ENCODE data around the gene OR7G3. TPM values are rescaled to one million over a fixed set of nuclear protein-coding genes. Genes with fewer than 3 reads are reported as not detected.

Gene OR7G3
- total RNA-seq, 1 experiment from 2014 or later, result not detected

- ChIA-PET CTCF (interaction anchor here (0.7 kb wide), 1 partner anchor 132 kb away, joined by 3 read pairs; no protein-coding TSS in a partner anchor), POLR2A (no interaction called here)
- Histone ChIP-seq H3K27ac (ENCODE audit: low read length) (no peak overlapping the region), H3K4me3 (ENCODE audit: low read depth in 2 of 2, low read length in 2 of 2) (no peak overlapping the region), H3K36me3 (ENCODE audit: control insufficient read depth, insufficient read depth, low read length) (no peaks in the 10 kb centered on the region), H3K9me3 (ENCODE audit: control insufficient read depth, insufficient read depth, low read depth, low read length) (no peaks in the 10 kb centered on the region), H3K4me1 (ENCODE audit: control insufficient read depth, insufficient read depth, low read length) (no peaks in the 10 kb centered on the region), H3K27me3 (ENCODE audit: control insufficient read depth, insufficient read depth, low read length) (no peaks in the 10 kb centered on the region)
- in situ Hi-C loops (cut with HindIII; ENCODE audit: low pct_unique_long_range_greater_than_20kb, low sequenced_read_pairs) (no loop called here), intact Hi-C loops (cut with micrococcal nuclease; ENCODE audit: unreplicated experiment) (no loop called here)
- no TSS peak for BruUV-seq (replicated peaks)
- no peak for ATAC-seq
- TF ChIP-seq, protein P1, sequence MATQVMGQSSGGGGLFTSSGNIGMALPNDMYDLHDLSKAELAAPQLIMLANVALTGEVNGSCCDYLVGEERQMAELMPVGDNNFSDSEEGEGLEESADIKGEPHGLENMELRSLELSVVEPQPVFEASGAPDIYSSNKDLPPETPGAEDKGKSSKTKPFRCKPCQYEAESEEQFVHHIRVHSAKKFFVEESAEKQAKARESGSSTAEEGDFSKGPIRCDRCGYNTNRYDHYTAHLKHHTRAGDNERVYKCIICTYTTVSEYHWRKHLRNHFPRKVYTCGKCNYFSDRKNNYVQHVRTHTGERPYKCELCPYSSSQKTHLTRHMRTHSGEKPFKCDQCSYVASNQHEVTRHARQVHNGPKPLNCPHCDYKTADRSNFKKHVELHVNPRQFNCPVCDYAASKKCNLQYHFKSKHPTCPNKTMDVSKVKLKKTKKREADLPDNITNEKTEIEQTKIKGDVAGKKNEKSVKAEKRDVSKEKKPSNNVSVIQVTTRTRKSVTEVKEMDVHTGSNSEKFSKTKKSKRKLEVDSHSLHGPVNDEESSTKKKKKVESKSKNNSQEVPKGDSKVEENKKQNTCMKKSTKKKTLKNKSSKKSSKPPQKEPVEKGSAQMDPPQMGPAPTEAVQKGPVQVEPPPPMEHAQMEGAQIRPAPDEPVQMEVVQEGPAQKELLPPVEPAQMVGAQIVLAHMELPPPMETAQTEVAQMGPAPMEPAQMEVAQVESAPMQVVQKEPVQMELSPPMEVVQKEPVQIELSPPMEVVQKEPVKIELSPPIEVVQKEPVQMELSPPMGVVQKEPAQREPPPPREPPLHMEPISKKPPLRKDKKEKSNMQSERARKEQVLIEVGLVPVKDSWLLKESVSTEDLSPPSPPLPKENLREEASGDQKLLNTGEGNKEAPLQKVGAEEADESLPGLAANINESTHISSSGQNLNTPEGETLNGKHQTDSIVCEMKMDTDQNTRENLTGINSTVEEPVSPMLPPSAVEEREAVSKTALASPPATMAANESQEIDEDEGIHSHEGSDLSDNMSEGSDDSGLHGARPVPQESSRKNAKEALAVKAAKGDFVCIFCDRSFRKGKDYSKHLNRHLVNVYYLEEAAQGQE (IDR thresholded peaks at IDR 0.05; ENCODE audit: insufficient read depth in 1 of 2, low read depth in 2 of 2, low read length in 1 of 2), result no peak
- TF ChIP-seq TCF7L2 (IDR thresholded peaks at IDR 0.05; ENCODE audit: low read depth, low read length), result no peak
- no peak for TF ChIP-seq POLR2AphosphoS5 (IDR thresholded peaks at IDR 0.05; ENCODE audit: low read depth, low read length)
- no peak for TF ChIP-seq SIN3A (IDR thresholded peaks at IDR 0.05; ENCODE audit: borderline replicate concordance, insufficient read depth, low read depth, low read length)
- TF ChIP-seq, protein P2, sequence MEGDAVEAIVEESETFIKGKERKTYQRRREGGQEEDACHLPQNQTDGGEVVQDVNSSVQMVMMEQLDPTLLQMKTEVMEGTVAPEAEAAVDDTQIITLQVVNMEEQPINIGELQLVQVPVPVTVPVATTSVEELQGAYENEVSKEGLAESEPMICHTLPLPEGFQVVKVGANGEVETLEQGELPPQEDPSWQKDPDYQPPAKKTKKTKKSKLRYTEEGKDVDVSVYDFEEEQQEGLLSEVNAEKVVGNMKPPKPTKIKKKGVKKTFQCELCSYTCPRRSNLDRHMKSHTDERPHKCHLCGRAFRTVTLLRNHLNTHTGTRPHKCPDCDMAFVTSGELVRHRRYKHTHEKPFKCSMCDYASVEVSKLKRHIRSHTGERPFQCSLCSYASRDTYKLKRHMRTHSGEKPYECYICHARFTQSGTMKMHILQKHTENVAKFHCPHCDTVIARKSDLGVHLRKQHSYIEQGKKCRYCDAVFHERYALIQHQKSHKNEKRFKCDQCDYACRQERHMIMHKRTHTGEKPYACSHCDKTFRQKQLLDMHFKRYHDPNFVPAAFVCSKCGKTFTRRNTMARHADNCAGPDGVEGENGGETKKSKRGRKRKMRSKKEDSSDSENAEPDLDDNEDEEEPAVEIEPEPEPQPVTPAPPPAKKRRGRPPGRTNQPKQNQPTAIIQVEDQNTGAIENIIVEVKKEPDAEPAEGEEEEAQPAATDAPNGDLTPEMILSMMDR (IDR thresholded peaks at IDR 0.05), result no peak
- DNase-seq (ENCODE audit: low read depth, low spot score), result no peak
These were observed 10.2 kb downstream of the OR7G3 start for GRCh38 chr19:9116547-9116946.

- no peak for TF ChIP-seq POLR2AphosphoS5 (IDR thresholded peaks at IDR 0.05; ENCODE audit: low read depth, low read length)
- TF ChIP-seq, protein P2 (IDR thresholded peaks at IDR 0.05), result no peak
- TF ChIP-seq, protein P1 (IDR thresholded peaks at IDR 0.05; ENCODE audit: insufficient read depth in 1 of 2, low read depth in 2 of 2, low read length in 1 of 2), result no peak
- TF ChIP-seq TCF7L2 (IDR thresholded peaks at IDR 0.05; ENCODE audit: low read depth, low read length), result no peak
- no peak for TF ChIP-seq SIN3A (IDR thresholded peaks at IDR 0.05; ENCODE audit: borderline replicate concordance, insufficient read depth, low read depth, low read length)
- no TSS peak for BruUV-seq (replicated peaks)
- no peaks in the 10 kb centered on the region for H3K36me3 ChIP-seq (ENCODE audit: control insufficient read depth, insufficient read depth, low read length)
- intact Hi-C loops (cut with micrococcal nuclease; ENCODE audit: unreplicated experiment) (no loop called here), in situ Hi-C loops (cut with HindIII; ENCODE audit: low pct_unique_long_range_greater_than_20kb, low sequenced_read_pairs) (no loop called here)
- no peaks in the 10 kb centered on the region for H3K27me3 ChIP-seq (ENCODE audit: control insufficient read depth, insufficient read depth, low read length)
- DNase-seq (ENCODE audit: low read depth, low spot score) (no peak), ATAC-seq (no peak)
- H3K4me1 ChIP-seq (ENCODE audit: control insufficient read depth, insufficient read depth, low read length), result no peaks in the 10 kb centered on the region
- CTCF ChIA-PET, result no interaction called here
- H3K9me3 ChIP-seq (ENCODE audit: control insufficient read depth, insufficient read depth, low read depth, low read length), result no peaks in the 10 kb centered on the region
- POLR2A ChIA-PET, result no interaction called here
- no peak within 1 kb of the TSS for H3K27ac ChIP-seq (ENCODE audit: low read length)
- no peak within 1 kb of the TSS for H3K4me3 ChIP-seq (ENCODE audit: low read depth in 2 of 2, low read length in 2 of 2)
These were observed 11.4 kb downstream of the OR7G3 start, which contains the start of gene OR7G1 for GRCh38 chr19:9115307-9115813. TSS of gene OR7G1 (minus strand) at chr19:9115763. CDS start at chr19:9115763, 0 bp downstream.
